Mucosa of stomach (tissue), 1 donor: ENCODE results near the gene LETMD1.

ENCODE experiments used
- H3K27me3 ChIP-seq: one replicate; pipeline ENCODE4 v1.7.0; 2013; ENCODE audit warnings: mild to moderate bottlenecking, low read length; ENCODE audit not compliant: control insufficient read depth, insufficient read depth
- H3K36me3 ChIP-seq: one replicate; pipeline ENCODE4 v1.7.0; 2013; ENCODE audit warnings: low read length; ENCODE audit not compliant: control insufficient read depth, insufficient read depth
- H3K4me1 ChIP-seq: one replicate; pipeline ENCODE4 v1.7.0; 2013; ENCODE audit warnings: mild to moderate bottlenecking, low read length; ENCODE audit not compliant: control insufficient read depth, insufficient read depth
- H3K4me3 ChIP-seq: one replicate; pipeline ENCODE4 v1.7.0; 2013; ENCODE audit warnings: low read length
- H3K9ac ChIP-seq: one replicate; pipeline ENCODE4 v1.7.0; 2013; ENCODE audit warnings: mild to moderate bottlenecking, low read length, moderate library complexity
- H3K9me3 ChIP-seq: one replicate; pipeline ENCODE4 v1.7.0; 2013; ENCODE audit warnings: mild to moderate bottlenecking, low read length, moderate library complexity; ENCODE audit not compliant: control insufficient read depth
- donor health status: Pancreatic carcinoma.

LETMD1 gene, protein sequence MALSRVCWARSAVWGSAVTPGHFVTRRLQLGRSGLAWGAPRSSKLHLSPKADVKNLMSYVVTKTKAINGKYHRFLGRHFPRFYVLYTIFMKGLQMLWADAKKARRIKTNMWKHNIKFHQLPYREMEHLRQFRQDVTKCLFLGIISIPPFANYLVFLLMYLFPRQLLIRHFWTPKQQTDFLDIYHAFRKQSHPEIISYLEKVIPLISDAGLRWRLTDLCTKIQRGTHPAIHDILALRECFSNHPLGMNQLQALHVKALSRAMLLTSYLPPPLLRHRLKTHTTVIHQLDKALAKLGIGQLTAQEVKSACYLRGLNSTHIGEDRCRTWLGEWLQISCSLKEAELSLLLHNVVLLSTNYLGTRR

DNA sequence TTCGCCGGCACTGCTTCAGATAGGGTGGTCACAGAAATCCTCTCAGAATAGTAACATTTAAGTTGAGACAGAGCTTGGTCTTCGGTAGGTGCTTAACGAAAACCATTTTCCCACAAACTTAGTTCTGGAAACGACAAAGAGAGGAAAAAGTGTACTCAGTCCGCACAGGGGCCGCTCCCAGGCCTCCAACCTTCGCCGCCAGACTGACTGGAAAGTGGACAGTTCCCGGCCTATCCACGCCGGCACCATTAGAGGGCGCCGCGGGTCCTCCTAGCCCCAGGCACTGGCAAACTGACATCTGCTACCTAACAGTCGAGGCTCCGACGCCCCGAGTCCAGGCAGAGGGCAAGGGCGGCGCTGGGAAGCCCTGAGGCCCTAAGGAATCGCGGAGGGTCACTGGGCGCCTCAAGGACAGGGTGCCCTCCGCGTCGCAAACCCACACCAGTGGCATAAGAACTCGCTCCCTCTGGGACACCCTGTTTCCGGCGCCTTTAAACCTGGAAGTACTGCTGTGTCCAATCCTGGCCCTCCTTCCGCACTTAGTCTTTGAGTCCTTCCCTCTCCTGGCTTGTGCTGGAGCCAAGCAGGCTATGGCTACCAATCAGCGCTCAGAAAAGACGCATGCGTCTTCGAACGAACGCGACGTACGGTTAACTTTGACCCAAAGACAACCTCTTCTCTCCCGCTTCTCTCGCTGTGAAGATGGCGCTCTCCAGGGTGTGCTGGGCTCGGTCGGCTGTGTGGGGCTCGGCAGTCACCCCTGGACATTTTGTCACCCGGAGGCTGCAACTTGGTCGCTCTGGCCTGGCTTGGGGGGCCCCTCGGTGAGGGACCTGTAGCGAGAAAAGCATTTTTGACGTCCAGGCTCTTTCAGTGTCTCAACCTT is at the start of gene LETMD1:
Gene LETMD1, plus strand, starts transcription at position 673 of the 886 bp plus-strand sequence. Its CDS starts 30 bp downstream, at position 703.
- no peaks in the 10 kb centered on the region for H3K9me3 ChIP-seq
- peak within 1 kb of the TSS; percentile 54 for H3K4me3 ChIP-seq
- no peaks in the 10 kb centered on the region for H3K27me3 ChIP-seq
- peak within 1 kb of the TSS; percentile 83 for H3K9ac ChIP-seq
- no peaks in the 10 kb centered on the region for H3K36me3 ChIP-seq
- H3K4me1 ChIP-seq: peaks cover 6% of the 10 kb centered on the region

DNA sequence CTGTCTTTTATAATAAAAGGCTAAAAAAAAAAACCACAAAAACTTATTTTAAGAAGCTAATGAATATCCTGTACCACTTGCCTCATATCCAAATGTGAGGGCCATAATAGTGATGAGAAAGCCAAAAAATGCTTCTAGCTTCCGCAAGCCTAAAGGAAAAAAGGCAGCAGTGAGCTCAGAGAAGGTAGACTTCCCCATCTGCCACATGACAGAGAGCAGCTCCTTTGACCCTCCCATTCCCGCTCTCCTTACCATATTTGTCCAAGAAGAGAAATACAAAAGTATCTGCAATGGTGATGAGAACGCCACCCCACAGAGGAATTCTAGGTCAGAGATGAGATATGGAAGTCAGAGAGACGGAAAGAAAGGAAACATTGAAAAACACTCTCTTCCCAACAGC is 49.0 kb upstream of the LETMD1 start:
- Histone ChIP-seq H3K9me3 (no peaks in the 10 kb centered on the region), H3K9ac (no peak overlapping the region), H3K4me1 (no peaks in the 10 kb centered on the region), H3K27me3 (no peaks in the 10 kb centered on the region), H3K36me3 (peaks cover 13% of the 10 kb centered on the region), H3K4me3 (no peak overlapping the region)

GRCh38 chr12:51000245-51000644 is 47.9 kb upstream of the LETMD1 start:
- Histone ChIP-seq H3K36me3 (peaks cover 19% of the 10 kb centered on the region), H3K27me3 (no peaks in the 10 kb centered on the region), H3K9me3 (no peaks in the 10 kb centered on the region), H3K4me3 (no peak overlapping the region), H3K9ac (no peak overlapping the region), H3K4me1 (no peaks in the 10 kb centered on the region)

- H3K36me3 ChIP-seq: peaks cover 11% of the 10 kb centered on the region
- no peaks in the 10 kb centered on the region for H3K27me3 ChIP-seq
- H3K4me3 ChIP-seq: no peak overlapping the region
- no peaks in the 10 kb centered on the region for H3K4me1 ChIP-seq
- no peak overlapping the region for H3K9ac ChIP-seq
- no peaks in the 10 kb centered on the region for H3K9me3 ChIP-seq
Measured at GRCh38 chr12:51001799-51002198, 46.3 kb upstream of the LETMD1 start.

- no peak overlapping the region for H3K9ac ChIP-seq
- peaks cover 11% of the 10 kb centered on the region for H3K36me3 ChIP-seq
- H3K27me3 ChIP-seq: no peaks in the 10 kb centered on the region
- H3K4me1 ChIP-seq: no peaks in the 10 kb centered on the region
- H3K9me3 ChIP-seq: no peaks in the 10 kb centered on the region
- H3K4me3 ChIP-seq: no peak overlapping the region
Measured at GRCh38 chr12:51004504-51004903, 43.6 kb upstream of the LETMD1 start.

DNA sequence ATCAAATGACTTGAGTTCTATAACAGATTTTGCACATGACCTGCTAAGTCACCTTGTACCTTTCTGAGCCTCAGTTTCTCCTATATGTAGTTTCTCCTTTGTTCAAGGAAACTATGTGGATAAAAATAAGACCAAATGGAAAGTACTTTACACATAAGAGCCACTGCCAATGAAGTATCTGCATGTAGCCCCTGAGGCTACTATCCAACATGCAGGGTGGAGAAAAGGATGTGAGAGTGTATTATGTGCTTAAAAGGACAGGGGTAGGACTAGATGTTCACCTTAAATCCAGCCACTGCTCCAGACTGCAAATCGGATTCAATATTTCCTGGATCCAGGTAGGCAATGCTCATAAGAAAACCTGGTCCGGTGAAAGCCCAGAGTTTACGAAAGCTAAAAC is 43.1 kb upstream of the LETMD1 start:
- Histone ChIP-seq H3K27me3 (no peaks in the 10 kb centered on the region), H3K9ac (no peak overlapping the region), H3K4me1 (no peaks in the 10 kb centered on the region), H3K9me3 (no peaks in the 10 kb centered on the region), H3K36me3 (peaks cover 11% of the 10 kb centered on the region), H3K4me3 (no peak overlapping the region)

DNA sequence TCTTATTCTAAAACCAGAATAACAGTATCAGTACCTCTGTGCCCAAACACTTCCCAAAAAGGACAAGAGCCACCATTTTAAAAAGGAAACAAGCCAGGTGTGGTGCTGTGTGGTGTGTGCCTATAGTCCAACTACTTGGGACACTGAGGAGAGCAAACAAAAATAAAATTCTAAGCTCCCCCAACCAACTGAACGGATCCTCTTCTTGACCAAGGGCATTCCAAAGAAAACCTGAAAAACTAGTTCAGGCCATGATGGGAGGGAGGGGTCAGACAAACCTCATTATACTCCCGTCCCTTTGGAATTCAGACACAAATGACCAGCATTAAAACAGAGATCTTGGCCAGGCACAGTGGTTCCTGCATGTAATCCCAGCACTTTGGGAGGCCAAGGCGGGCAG is 42.5 kb upstream of the LETMD1 start:
- no peak overlapping the region for H3K9ac ChIP-seq
- H3K36me3 ChIP-seq: peaks cover 6% of the 10 kb centered on the region
- H3K4me3 ChIP-seq: no peak overlapping the region
- H3K27me3 ChIP-seq: no peaks in the 10 kb centered on the region
- no peaks in the 10 kb centered on the region for H3K9me3 ChIP-seq
- H3K4me1 ChIP-seq: no peaks in the 10 kb centered on the region

GRCh38 chr12:51008329-51009055 is 39.6 kb upstream of the LETMD1 start:
- Histone ChIP-seq H3K36me3 (peaks cover 6% of the 10 kb centered on the region), H3K4me1 (peaks cover 12% of the 10 kb centered on the region), H3K27me3 (no peaks in the 10 kb centered on the region), H3K4me3 (no peak overlapping the region), H3K9ac (no peak overlapping the region), H3K9me3 (no peaks in the 10 kb centered on the region)

GRCh38 chr12:51009056-51009440 is 39.1 kb upstream of the LETMD1 start:
- no peak overlapping the region for H3K4me3 ChIP-seq
- no peaks in the 10 kb centered on the region for H3K27me3 ChIP-seq
- peaks cover 13% of the 10 kb centered on the region for H3K4me1 ChIP-seq
- H3K9ac ChIP-seq: no peak overlapping the region
- no peaks in the 10 kb centered on the region for H3K9me3 ChIP-seq
- peaks cover 6% of the 10 kb centered on the region for H3K36me3 ChIP-seq

DNA sequence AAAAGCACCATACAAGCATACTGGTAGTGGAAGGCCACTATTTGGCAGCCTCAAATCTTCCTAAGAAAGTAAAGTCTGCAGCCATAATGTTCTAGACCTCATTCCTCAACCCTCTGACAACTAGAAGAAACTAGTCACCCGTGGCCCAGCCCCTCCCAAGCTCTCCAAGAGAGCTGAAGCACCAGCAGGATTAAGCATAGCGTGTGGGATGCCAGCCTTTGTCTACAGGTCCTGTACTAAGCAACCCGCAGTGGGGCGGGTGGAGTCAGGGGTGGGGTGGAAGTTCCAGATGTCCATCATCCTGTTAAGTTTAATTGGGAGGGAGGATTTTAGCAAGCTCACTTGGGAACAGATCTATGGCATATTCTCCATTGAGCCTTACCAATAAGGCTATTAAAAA is 36.2 kb upstream of the LETMD1 start:
- Histone ChIP-seq H3K4me3 (no peak overlapping the region), H3K9me3 (no peaks in the 10 kb centered on the region), H3K36me3 (no peaks in the 10 kb centered on the region), H3K27me3 (no peaks in the 10 kb centered on the region), H3K9ac (no peak overlapping the region), H3K4me1 (peaks cover 13% of the 10 kb centered on the region)

- Histone ChIP-seq H3K4me3 (no peak overlapping the region), H3K27me3 (no peaks in the 10 kb centered on the region), H3K36me3 (no peaks in the 10 kb centered on the region), H3K4me1 (peaks cover 13% of the 10 kb centered on the region), H3K9ac (no peak overlapping the region), H3K9me3 (no peaks in the 10 kb centered on the region)
Measured at GRCh38 chr12:51012570-51013236, 35.4 kb upstream of the LETMD1 start.
